Mucosa of rectum (tissue), 2 donors: ENCODE data around the gene PROK2.

ENCODE experiments used
- H3K27ac ChIP-seq, 2 donors: one replicate each; pipeline ENCODE4 v1.7.0; 2013; ENCODE audit warnings: inconsistent platforms in 2 of 2, low read depth in 2 of 2, low read length in 2 of 2
- H3K27me3 ChIP-seq, 2 donors: one replicate each; pipeline ENCODE4 v1.7.0; 2013; ENCODE audit warnings: low read length in 2 of 2; ENCODE audit not compliant: control insufficient read depth in 2 of 2, insufficient read depth in 2 of 2
- H3K36me3 ChIP-seq, 2 donors: one replicate each; pipeline ENCODE4 v1.7.0; 2013; ENCODE audit warnings: low read length in 2 of 2; ENCODE audit not compliant: control insufficient read depth in 2 of 2, insufficient read depth in 2 of 2
- H3K4me1 ChIP-seq, 2 donors: one replicate each; pipeline ENCODE4 v1.7.0; 2013; ENCODE audit warnings: low read length in 2 of 2, mild to moderate bottlenecking in 1 of 2; ENCODE audit not compliant: control insufficient read depth in 2 of 2, insufficient read depth in 2 of 2
- H3K4me3 ChIP-seq, 2 donors: one replicate each; pipeline ENCODE4 v1.7.0; 2013; ENCODE audit warnings: low read length in 2 of 2
- H3K9ac ChIP-seq, 2 donors: one replicate each; pipeline ENCODE4 v1.7.0; 2013; ENCODE audit warnings: low read length in 2 of 2, low read depth in 1 of 2, mild to moderate bottlenecking in 1 of 2
- H3K9me3 ChIP-seq, 2 donors: one replicate each; pipeline ENCODE4 v1.7.0; 2013; ENCODE audit warnings: low read length in 2 of 2; ENCODE audit not compliant: control insufficient read depth in 2 of 2
- donor health status: healthy.
- donor health status: Normal muscosa, but diverticular disease.

The PROK2 gene

GRCh38 chr3:71789922-71790321 lies 5.0 kb upstream of the PROK2 start:
- peaks cover 19 to 22% of the 10 kb centered on the region in 2 donors for H3K27me3 ChIP-seq
- no peaks in the 10 kb centered on the region for H3K4me1 ChIP-seq
- no peaks in the 10 kb centered on the region for H3K36me3 ChIP-seq
- H3K4me3 ChIP-seq: no peak overlapping the region
- no peaks in the 10 kb centered on the region for H3K9me3 ChIP-seq
- H3K9ac ChIP-seq: no peak overlapping the region
- H3K27ac ChIP-seq: no peak overlapping the region

- Histone ChIP-seq H3K27ac (no peak overlapping the region), H3K9ac (no peak overlapping the region), H3K27me3 (peaks cover 26 to 38% of the 10 kb centered on the region in 2 donors), H3K36me3 (no peaks in the 10 kb centered on the region), H3K4me3 (no peak overlapping the region), H3K4me1 (peaks cover 3 to 5% of the 10 kb centered on the region in 2 donors), H3K9me3 (no peaks in the 10 kb centered on the region)
Measured at GRCh38 chr3:71787851-71788405, 3.0 kb upstream of the PROK2 start.

- H3K27me3 ChIP-seq: peaks cover 34 to 50% of the 10 kb centered on the region in 2 donors
- no peak overlapping the region for H3K9ac ChIP-seq
- H3K27ac ChIP-seq: no peak overlapping the region
- H3K36me3 ChIP-seq: no peaks in the 10 kb centered on the region
- no peak overlapping the region for H3K4me3 ChIP-seq
- no peaks in the 10 kb centered on the region for H3K9me3 ChIP-seq
- H3K4me1 ChIP-seq: peaks cover 3 to 5% of the 10 kb centered on the region in 2 donors
Measured at GRCh38 chr3:71786551-71786950, 1.6 kb upstream of the PROK2 start.

- no peak overlapping the region for H3K4me3 ChIP-seq
- peaks cover 3 to 5% of the 10 kb centered on the region in 2 donors for H3K4me1 ChIP-seq
- H3K27ac ChIP-seq: no peak overlapping the region
- H3K9ac ChIP-seq: no peak overlapping the region
- H3K27me3 ChIP-seq: peaks cover 35 to 54% of the 10 kb centered on the region in 2 donors
- no peaks in the 10 kb centered on the region for H3K9me3 ChIP-seq
- H3K36me3 ChIP-seq: no peaks in the 10 kb centered on the region
Measured at GRCh38 chr3:71786217-71786549, 1.2 kb upstream of the PROK2 start.

- peak overlapping the region in 1 of 2 donors; percentile 33 for H3K4me3 ChIP-seq
Measured at GRCh38 chr3:71785532-71786216, 726 bp upstream of the PROK2 start.

GRCh38 chr3:71784201-71784913 lies 591 bp downstream of the PROK2 start:
- no peak overlapping the region for H3K27ac ChIP-seq
- no peaks in the 10 kb centered on the region for H3K9me3 ChIP-seq
- H3K36me3 ChIP-seq: no peaks in the 10 kb centered on the region
- H3K9ac ChIP-seq: no peak overlapping the region
- peaks cover 3 to 5% of the 10 kb centered on the region in 2 donors for H3K4me1 ChIP-seq
- peak overlapping the region in 1 of 2 donors; percentile 33 for H3K4me3 ChIP-seq
- peaks cover 41 to 65% of the 10 kb centered on the region in 2 donors for H3K27me3 ChIP-seq

More at GRCh38 chr3:71785532-71786216, 726 bp upstream of the PROK2 start:
- H3K9me3 ChIP-seq: no peaks in the 10 kb centered on the region
- H3K4me1 ChIP-seq: peaks cover 3 to 5% of the 10 kb centered on the region in 2 donors
- H3K27ac ChIP-seq: no peak overlapping the region
- no peaks in the 10 kb centered on the region for H3K36me3 ChIP-seq
- H3K27me3 ChIP-seq: peaks cover 35 to 57% of the 10 kb centered on the region in 2 donors
- H3K9ac ChIP-seq: no peak overlapping the region

- Histone ChIP-seq H3K36me3 (no peaks in the 10 kb centered on the region), H3K27me3 (peaks cover 39 to 69% of the 10 kb centered on the region in 2 donors), H3K9me3 (no peaks in the 10 kb centered on the region), H3K4me3 (no peak overlapping the region), H3K27ac (no peak overlapping the region), H3K4me1 (peaks cover 3 to 5% of the 10 kb centered on the region in 2 donors), H3K9ac (no peak overlapping the region)
Measured at GRCh38 chr3:71783152-71783551, 1.8 kb downstream of the PROK2 start.

GRCh38 chr3:71780430-71780829 lies 4.5 kb downstream of the PROK2 start:
- Histone ChIP-seq H3K4me3 (no peak overlapping the region), H3K27ac (no peak overlapping the region), H3K4me1 (peaks cover 3 to 5% of the 10 kb centered on the region in 2 donors), H3K36me3 (no peaks in the 10 kb centered on the region), H3K9ac (no peak overlapping the region), H3K9me3 (no peaks in the 10 kb centered on the region), H3K27me3 (peaks cover 24 to 49% of the 10 kb centered on the region in 2 donors)

- Histone ChIP-seq H3K9ac (no peak overlapping the region), H3K27me3 (peaks cover 24 to 47% of the 10 kb centered on the region in 2 donors)
Measured at GRCh38 chr3:71779674-71780377, 5.1 kb downstream of the PROK2 start.

GRCh38 chr3:71778353-71778752 lies 6.6 kb downstream of the PROK2 start:
- Histone ChIP-seq H3K9ac (no peak overlapping the region), H3K4me1 (no peaks in the 10 kb centered on the region), H3K27ac (no peak overlapping the region), H3K27me3 (peaks cover 16 to 35% of the 10 kb centered on the region in 2 donors), H3K4me3 (no peak overlapping the region), H3K9me3 (no peaks in the 10 kb centered on the region), H3K36me3 (no peaks in the 10 kb centered on the region)

More at GRCh38 chr3:71779674-71780377, 5.1 kb downstream of the PROK2 start:
- H3K4me3 ChIP-seq: no peak overlapping the region
- H3K27ac ChIP-seq: no peak overlapping the region
- peaks cover 3 to 5% of the 10 kb centered on the region in 2 donors for H3K4me1 ChIP-seq
- H3K9me3 ChIP-seq: no peaks in the 10 kb centered on the region
- H3K36me3 ChIP-seq: no peaks in the 10 kb centered on the region
